H1 (cell line): ENCODE results near the gene ZNF608. TPM values are rescaled to one million over a fixed set of nuclear protein-coding genes. Genes with fewer than 3 reads are reported as not detected.

Experiments used
- CTCF ChIA-PET: fragments of 300-600 bp; sonication (Branson Sonifier 250); formaldehyde crosslinking; loops from one replicate; lab custom pipeline; 2021; ENCODE audit not compliant: partially characterized antibody; lab: Charles Lee
- POLR2A ChIA-PET: fragments of 300-600 bp; sonication (Branson Sonifier 250); formaldehyde crosslinking; loops from one replicate; lab custom pipeline; 2021; ENCODE audit warnings: inconsistent platforms; ENCODE audit not compliant: partially characterized antibody; lab: Charles Lee
- DNase-seq, 2 experiments: peaks; one replicate each; pipeline versions ENCODE4 v3.0.0 to v3.0.0-alpha.2; 2010 to 2022; ENCODE audit warnings: low spot score in 2 of 2, low read depth in 1 of 2, mixed read lengths in 1 of 2
- FAIRE-seq: peaks from 2 replicates; lab custom pipeline; 2011; peaks lifted over from hg19 to GRCh38; lab: Jason Lieb, UNC
- H2AFZ ChIP-seq: 2 replicates; pipeline ENCODE4 v1.8.1; 2012; ENCODE audit warnings: low read length, inconsistent platforms
- H2AK5ac ChIP-seq: 2 replicates; pipeline ENCODE4 v1.6.1; 2013; ENCODE audit warnings: low read depth, low read length
- H2BK120ac ChIP-seq: replicated peaks from 2 replicates; pipeline ENCODE3; 2013; ENCODE audit warnings: low read depth, low read length, inconsistent platforms
- H2BK12ac ChIP-seq: 2 replicates; pipeline ENCODE4 v1.6.1; 2013; ENCODE audit warnings: low read depth, low read length
- H2BK15ac ChIP-seq: 2 replicates; pipeline ENCODE4 v1.6.1; 2013; ENCODE audit warnings: low read length
- H2BK20ac ChIP-seq: 2 replicates; pipeline ENCODE4 v1.6.1; 2013; ENCODE audit warnings: low read length
- H2BK5ac ChIP-seq: 2 replicates; pipeline ENCODE4 v1.6.1; 2013; ENCODE audit warnings: low read depth, low read length
- H3K14ac ChIP-seq: 2 replicates; pipeline ENCODE4 v1.6.1; 2013; ENCODE audit warnings: inconsistent platforms; ENCODE audit not compliant: insufficient read length
- H3K18ac ChIP-seq: 2 replicates; pipeline ENCODE4 v1.6.1; 2013; ENCODE audit warnings: low read length; ENCODE audit errors: extremely low read depth
- H3K23ac ChIP-seq: 2 replicates; pipeline ENCODE4 v1.6.1; 2013; ENCODE audit warnings: inconsistent platforms; ENCODE audit not compliant: insufficient read length
- H3K23me2 ChIP-seq: 2 replicates; pipeline ENCODE4 v1.6.1; 2013; ENCODE audit warnings: low read depth, low read length
- H3K27ac ChIP-seq: 2 replicates; pipeline ENCODE4 v1.6.1; 2011; ENCODE audit warnings: low read depth, low read length, inconsistent platforms
- H3K27me3 ChIP-seq, 4 experiments: replicated peaks in 1 of 4; 1 replicate in 1 of 4; 2 replicates in 3 of 4; pipeline versions ENCODE4 v1.6.1 to v1.8.1; 2011 to 2013; ENCODE audit warnings: low read length in 3 of 4, mild to moderate bottlenecking in 3 of 4, inconsistent platforms in 2 of 4, mixed read lengths in 2 of 4, moderate library complexity in 1 of 4; ENCODE audit not compliant: control insufficient read depth in 3 of 4, insufficient read depth in 3 of 4; ENCODE audit errors: extremely low read depth in 1 of 4
- H3K36me3 ChIP-seq, 4 experiments: 2 replicates each; pipeline versions ENCODE4 v1.6.1 to v1.8.1; 2011 to 2013; ENCODE audit warnings: mild to moderate bottlenecking in 4 of 4, low read length in 3 of 4, moderate library complexity in 2 of 4, control low read depth in 1 of 4, inconsistent platforms in 1 of 4; ENCODE audit not compliant: insufficient read depth in 4 of 4, control insufficient read depth in 2 of 4
- H3K4ac ChIP-seq: replicated peaks from 2 replicates; pipeline ENCODE3; 2013; ENCODE audit warnings: low read length, low read depth, mixed read lengths, inconsistent platforms; ENCODE audit not compliant: insufficient read length
- H3K4me1 ChIP-seq, 4 experiments: replicated peaks in 1 of 4; 1 replicate in 1 of 4; 2 replicates in 3 of 4; pipeline versions ENCODE4 v1.6.1 to v1.8.1; 2011 to 2013; ENCODE audit warnings: low read length in 3 of 4, inconsistent platforms in 2 of 4, mixed read lengths in 1 of 4; ENCODE audit not compliant: insufficient read depth in 4 of 4, control insufficient read depth in 3 of 4
- H3K4me2 ChIP-seq, 2 experiments: 2 replicates each; pipeline versions ENCODE4 v1.6.1 to v1.8.1; 2011 to 2013; ENCODE audit warnings: low read depth in 2 of 2, low read length in 2 of 2, control low read depth in 1 of 2, inconsistent platforms in 1 of 2, mild to moderate bottlenecking in 1 of 2; ENCODE audit not compliant: insufficient read depth in 1 of 2
- H3K4me3 ChIP-seq, 4 experiments: fragments of 200-600, 300-600 bp in 1 of 4; sonication (generic), shearing (Covaris generic), sonication (Bioruptor Twin) in 1 of 4; 2 replicates each; pipeline versions ENCODE4 v1.5.1 to v1.8.1; 2011 to 2016; ENCODE audit warnings: low read length in 4 of 4, low read depth in 3 of 4, control low read depth in 2 of 4, inconsistent platforms in 2 of 4, mild to moderate bottlenecking in 2 of 4, mixed read lengths in 1 of 4, moderate library complexity in 1 of 4; ENCODE audit not compliant: insufficient read depth in 2 of 4; ENCODE audit errors: extremely low read depth in 1 of 4
- H3K56ac ChIP-seq: replicated peaks from 2 replicates; pipeline ENCODE3; 2013; ENCODE audit warnings: low read depth, mild to moderate bottlenecking, mixed read lengths, low read length, inconsistent platforms; ENCODE audit not compliant: insufficient read length
- H3K79me1 ChIP-seq: 2 replicates; pipeline ENCODE4 v1.6.1; 2013; ENCODE audit warnings: low read depth, low read length, control low read depth
- H3K79me2 ChIP-seq, 2 experiments: 2 replicates each; pipeline versions ENCODE4 v1.6.1 to v1.8.1; 2012 to 2013; ENCODE audit warnings: low read length in 2 of 2, mild to moderate bottlenecking in 2 of 2, inconsistent platforms in 1 of 2; ENCODE audit not compliant: insufficient read depth in 2 of 2, control insufficient read depth in 1 of 2
- H3K9ac ChIP-seq, 4 experiments: replicated peaks in 1 of 4; 1 replicate in 1 of 4; 2 replicates in 3 of 4; pipeline versions ENCODE4 v1.6.1 to v1.8.1; 2011 to 2013; ENCODE audit warnings: low read depth in 3 of 4, low read length in 3 of 4, control low read depth in 2 of 4, mild to moderate bottlenecking in 2 of 4, moderate library complexity in 2 of 4, inconsistent platforms in 1 of 4; ENCODE audit errors: extremely low read depth in 1 of 4
- H3K9me3 ChIP-seq, 2 experiments: 2 replicates each; pipeline versions ENCODE4 v1.6.1 to v1.8.1; 2012 to 2013; ENCODE audit warnings: mild to moderate bottlenecking in 2 of 2, moderate library complexity in 2 of 2, control low read depth in 1 of 2, inconsistent platforms in 1 of 2, low read depth in 1 of 2, low read length in 1 of 2, mixed read lengths in 1 of 2; ENCODE audit not compliant: insufficient read depth in 2 of 2
- H4K20me1 ChIP-seq, 2 experiments: replicated peaks in 1 of 2; 2 replicates each; pipeline versions ENCODE3 to v1.8.1; 2011 to 2013; ENCODE audit warnings: inconsistent platforms in 2 of 2, low read length in 2 of 2, mild to moderate bottlenecking in 1 of 2; ENCODE audit not compliant: insufficient read depth in 2 of 2, control insufficient read depth in 1 of 2
- H4K5ac ChIP-seq: 2 replicates; pipeline ENCODE4 v1.6.1; 2013; ENCODE audit warnings: low read length, low read depth, mixed read lengths, inconsistent platforms; ENCODE audit not compliant: insufficient read length
- H4K8ac ChIP-seq: 2 replicates; pipeline ENCODE4 v1.8.0; 2013; ENCODE audit warnings: mild to moderate bottlenecking, moderate library complexity, low read length, inconsistent platforms; ENCODE audit not compliant: insufficient read depth; ENCODE audit errors: extremely low read depth
- H4K91ac ChIP-seq: replicated peaks from 2 replicates; pipeline ENCODE3; 2013; ENCODE audit warnings: low read length, mixed read lengths, inconsistent platforms; ENCODE audit not compliant: insufficient read length
- BACH1 ChIP-seq: IDR thresholded peaks from 2 replicates; pipeline ENCODE4 v1.6.1; 2012; ENCODE audit warnings: low read length, improper control_type of control experiment
- CHD1 ChIP-seq: IDR thresholded peaks from 2 replicates; pipeline ENCODE4 v1.6.1; 2012; ENCODE audit warnings: low read depth, low read length, improper control_type of control experiment
- CHD2 ChIP-seq: IDR thresholded peaks from 2 replicates; pipeline ENCODE4 v1.6.1; 2012; ENCODE audit warnings: low read length, improper control_type of control experiment
- EZH2 ChIP-seq: fragments of 200-600 bp; sonication (generic); IDR thresholded peaks from 2 replicates; pipeline ENCODE4 v1.7.1; 2012; ENCODE audit warnings: low read depth, mild to moderate bottlenecking, moderate library complexity, low read length, inconsistent platforms; ENCODE audit not compliant: severe bottlenecking
- JUND ChIP-seq: IDR thresholded peaks from 2 replicates; pipeline ENCODE4 v1.6.1; 2011; ENCODE audit warnings: mild to moderate bottlenecking, improper control_type of control experiment, low read length
- KDM1A ChIP-seq: fragments of 200-600, 300-600 bp; sonication (generic); IDR thresholded peaks from 2 replicates; pipeline ENCODE4 v1.7.1; 2016; ENCODE audit warnings: mild to moderate bottlenecking, low read length, borderline replicate concordance
- NRF1 ChIP-seq: IDR thresholded peaks from 2 replicates; pipeline ENCODE4 v1.6.1; 2011; ENCODE audit warnings: mild to moderate bottlenecking, low read depth, low read length, improper control_type of control experiment
- RFX5 ChIP-seq: IDR thresholded peaks from 2 replicates; pipeline ENCODE4 v1.6.1; 2011; ENCODE audit warnings: low read depth, low read length, improper control_type of control experiment, borderline replicate concordance
- RNF2 ChIP-seq: fragments of 200-900, 300-1000 bp; sonication (generic); IDR thresholded peaks from 2 replicates; pipeline ENCODE4 v1.7.1; 2016; ENCODE audit warnings: borderline replicate concordance, low read depth, mild to moderate bottlenecking, antibody characterized with exemption, low read length; ENCODE audit not compliant: poor library complexity, severe bottlenecking; ENCODE audit errors: missing control alignments
- SAP30 ChIP-seq: fragments of 300-600 bp; sonication (generic); IDR thresholded peaks from 2 replicates; pipeline ENCODE4 v1.7.1; 2012; ENCODE audit warnings: low read length, moderate library complexity, mild to moderate bottlenecking, inconsistent platforms; ENCODE audit not compliant: insufficient read depth, insufficient replicate concordance
- SIN3A ChIP-seq, 2 experiments: IDR thresholded peaks in 1 of 2; conservative IDR thresholded peaks in 1 of 2; 2 replicates each; pipeline ENCODE4 v1.6.1; 2011 to 2012; ENCODE audit warnings: low read length in 2 of 2, improper control_type of control experiment in 1 of 2, low read depth in 1 of 2, mild to moderate bottlenecking in 1 of 2
- SIX5 ChIP-seq: IDR thresholded peaks from 2 replicates; pipeline ENCODE4 v1.6.1; 2011; ENCODE audit warnings: mild to moderate bottlenecking, low read depth, low read length
- TAF1 ChIP-seq: IDR thresholded peaks from 2 replicates; pipeline ENCODE4 v1.6.1; 2011; ENCODE audit warnings: mild to moderate bottlenecking, low read depth, low read length
- YY1 ChIP-seq: IDR thresholded peaks from 2 replicates; pipeline ENCODE4 v1.6.1; 2011; ENCODE audit warnings: low read depth, mild to moderate bottlenecking, low read length
- polyA plus RNA-seq, 7 experiments: library from polyadenylated mRNA; depleted of rRNA in 3 of 7; stranded (reverse) in 5 of 7; unstranded in 2 of 7; fragments of >200 nt in 5 of 7; fragments of 200-250 nt in 2 of 7; gene quantifications; 1 replicate in 5 of 7; 2 replicates in 1 of 7; 4 replicates in 1 of 7; pipeline versions ENCODE4 v1.2.1 to v1.2.3, GENCODE V29; 2011 to 2013; ENCODE audit warnings: missing spikeins in 2 of 7, mixed read lengths in 2 of 7
- total RNA-seq: library from RNA; stranded (reverse); fragmentation: NEBNext Ultra II Directional; extraction: Animal tissue kit (Norgen Biotek cat#: 25700); gene quantifications from 2 replicates; pipeline ENCODE4 v1.2.1, GENCODE V29; 2021
- TF ChIP-seq, protein P1 (sequence below): IDR thresholded peaks from 2 replicates; pipeline ENCODE4 v1.6.1; 2011; ENCODE audit warnings: low read depth, mild to moderate bottlenecking, low read length; ENCODE audit not compliant: insufficient read depth

Gene ZNF608
- total and polyA plus RNA-seq, 2 of the 8 experiments (the other 6 are each of a cell fraction or from before 2014, with no cell fraction given) = 17.2 to 40.8 TPM

DNA sequence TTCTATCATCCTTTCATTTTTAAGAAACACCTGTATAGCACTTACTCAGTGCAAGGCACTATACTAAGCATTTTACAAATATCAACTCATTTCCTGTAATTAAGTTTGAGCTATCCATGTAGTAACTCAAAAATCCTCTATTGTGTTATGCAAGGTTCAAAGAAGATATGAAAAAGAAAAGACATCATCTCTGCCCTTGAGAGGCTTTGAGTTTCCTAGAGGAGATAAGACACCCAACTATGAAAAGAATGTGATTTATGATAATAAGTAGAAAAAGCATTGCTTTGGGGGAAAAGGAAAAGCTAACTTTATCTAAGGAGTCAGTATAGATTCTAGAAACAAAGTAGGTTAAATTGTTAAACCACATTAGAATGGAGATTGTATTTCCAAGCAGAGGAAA, 14.2 kb upstream of the ZNF608 start:
- H2BK12ac ChIP-seq = no peak overlapping the region
- H2AFZ ChIP-seq = peak overlapping the region; percentile 86; the same call in 1 of the 2 replicates
- CTCF ChIA-PET = no interaction called here
- H3K36me3 ChIP-seq = no peaks in the 10 kb centered on the region
- no peak overlapping the region for H3K56ac ChIP-seq
- H4K20me1 ChIP-seq = no peaks in the 10 kb centered on the region
- no peak overlapping the region for H4K91ac ChIP-seq
- H3K18ac ChIP-seq = no peak overlapping the region
- no peaks in the 10 kb centered on the region for H3K23me2 ChIP-seq
- TF ChIP-seq CHD2 (no peak), TAF1 (no peak), CHD1 (no peak), JUND (no peak), EZH2 (no peak), SIX5 (no peak), NRF1 (no peak), KDM1A (no peak), YY1 (no peak), SIN3A (conservative IDR thresholded peaks at IDR 0.05 in 1 of 2, IDR thresholded peaks at IDR 0.05 in 1 of 2; ENCODE audit: low read depth in 1 of 2, low read length in 2 of 2) (no peak), SAP30 (no peak), RFX5 (no peak), BACH1 (no peak), RNF2 (no peak)
- TF ChIP-seq, protein P1, sequence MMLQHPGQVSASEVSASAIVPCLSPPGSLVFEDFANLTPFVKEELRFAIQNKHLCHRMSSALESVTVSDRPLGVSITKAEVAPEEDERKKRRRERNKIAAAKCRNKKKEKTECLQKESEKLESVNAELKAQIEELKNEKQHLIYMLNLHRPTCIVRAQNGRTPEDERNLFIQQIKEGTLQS = no peak
- TF ChIP-seq, all 59 proteins: peak for 0
- no peak overlapping the region for H3K9ac ChIP-seq
- no peak overlapping the region for H3K4me3 ChIP-seq
- no peak overlapping the region for H2BK120ac ChIP-seq
- no peak overlapping the region for H4K5ac ChIP-seq
- no peak overlapping the region for H2BK20ac ChIP-seq
- H3K4me2 ChIP-seq = no peak overlapping the region
- H3K23ac ChIP-seq = no peak overlapping the region
- H3K4me1 ChIP-seq = no peaks in the 10 kb centered on the region
- no peak for FAIRE-seq
- no peak overlapping the region for H4K8ac ChIP-seq
- no peak overlapping the region for H3K4ac ChIP-seq
- H2AK5ac ChIP-seq = no peak overlapping the region
- H2BK5ac ChIP-seq = no peak overlapping the region
- H3K14ac ChIP-seq = no peak overlapping the region
- H2BK15ac ChIP-seq = no peak overlapping the region
- no peak for DNase-seq
- H3K27me3 ChIP-seq = no peaks in the 10 kb centered on the region
- H3K79me2 ChIP-seq = no peaks in the 10 kb centered on the region
- no peaks in the 10 kb centered on the region for H3K79me1 ChIP-seq
- POLR2A ChIA-PET = no interaction called here
- H3K27ac ChIP-seq = no peak overlapping the region
- no peaks in the 10 kb centered on the region for H3K9me3 ChIP-seq
